Erythroblast (primary cell): Measurements from ENCODE around the gene WDSUB1.

Source experiments
- GATA1 ChIP-seq: IDR thresholded peaks from 2 replicates; pipeline ENCODE4 v1.6.1; 2011; ENCODE audit warnings: low read depth, mild to moderate bottlenecking, control low read depth, low read length, moderate library complexity
- POLR2A ChIP-seq: IDR thresholded peaks from 2 replicates; pipeline ENCODE4 v1.6.1; 2011; ENCODE audit warnings: mild to moderate bottlenecking, low read length

GRCh38 chr2:159215116-159215515 is 71.4 kb downstream of the WDSUB1 start:
- TF ChIP-seq POLR2A (no peak), GATA1 (no peak)
